A673 (cell line): ENCODE data around the gene LSR.

Source experiments
- CTCF ChIP-seq: fragments of 300-800, 200-600 bp; sonication (generic); conservative IDR thresholded peaks from 2 replicates; pipeline ENCODE4 v1.5.1; 2017; ENCODE audit warnings: low read depth, mild to moderate bottlenecking, antibody characterized with exemption, low read length, moderate library complexity, mixed read lengths
- EZH2 ChIP-seq: fragments of 200-600 bp; sonication (generic); IDR thresholded peaks from 2 replicates; pipeline ENCODE4 v1.6.1; 2017; ENCODE audit warnings: borderline replicate concordance, low read depth, mild to moderate bottlenecking, mixed read lengths, antibody characterized with exemption, low read length; ENCODE audit not compliant: poor library complexity, severe bottlenecking

- no peak for TF ChIP-seq CTCF
- no peak for TF ChIP-seq EZH2
Observed at GRCh38 chr19:35316560-35316959, 67.8 kb downstream of the LSR start.
